GM12873 (cell line): ENCODE results near the gene TLK1.

Source experiments
- TF ChIP-seq, protein P1 (sequence below): IDR thresholded peaks from 2 replicates; pipeline ENCODE4 v1.5.1; 2012; ENCODE audit warnings: low read depth, mild to moderate bottlenecking, moderate library complexity, low read length, control low read depth; ENCODE audit not compliant: insufficient read depth; ENCODE audit errors: missing control alignments

TLK1 gene

GRCh38 chr2:171107803-171108202 is 52.9 kb downstream of the TLK1 start:
- TF ChIP-seq, protein P1, sequence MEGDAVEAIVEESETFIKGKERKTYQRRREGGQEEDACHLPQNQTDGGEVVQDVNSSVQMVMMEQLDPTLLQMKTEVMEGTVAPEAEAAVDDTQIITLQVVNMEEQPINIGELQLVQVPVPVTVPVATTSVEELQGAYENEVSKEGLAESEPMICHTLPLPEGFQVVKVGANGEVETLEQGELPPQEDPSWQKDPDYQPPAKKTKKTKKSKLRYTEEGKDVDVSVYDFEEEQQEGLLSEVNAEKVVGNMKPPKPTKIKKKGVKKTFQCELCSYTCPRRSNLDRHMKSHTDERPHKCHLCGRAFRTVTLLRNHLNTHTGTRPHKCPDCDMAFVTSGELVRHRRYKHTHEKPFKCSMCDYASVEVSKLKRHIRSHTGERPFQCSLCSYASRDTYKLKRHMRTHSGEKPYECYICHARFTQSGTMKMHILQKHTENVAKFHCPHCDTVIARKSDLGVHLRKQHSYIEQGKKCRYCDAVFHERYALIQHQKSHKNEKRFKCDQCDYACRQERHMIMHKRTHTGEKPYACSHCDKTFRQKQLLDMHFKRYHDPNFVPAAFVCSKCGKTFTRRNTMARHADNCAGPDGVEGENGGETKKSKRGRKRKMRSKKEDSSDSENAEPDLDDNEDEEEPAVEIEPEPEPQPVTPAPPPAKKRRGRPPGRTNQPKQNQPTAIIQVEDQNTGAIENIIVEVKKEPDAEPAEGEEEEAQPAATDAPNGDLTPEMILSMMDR = no peak

GRCh38 chr2:171104379-171104778 is 56.3 kb downstream of the TLK1 start:
- TF ChIP-seq, protein P1 = no peak

DNA sequence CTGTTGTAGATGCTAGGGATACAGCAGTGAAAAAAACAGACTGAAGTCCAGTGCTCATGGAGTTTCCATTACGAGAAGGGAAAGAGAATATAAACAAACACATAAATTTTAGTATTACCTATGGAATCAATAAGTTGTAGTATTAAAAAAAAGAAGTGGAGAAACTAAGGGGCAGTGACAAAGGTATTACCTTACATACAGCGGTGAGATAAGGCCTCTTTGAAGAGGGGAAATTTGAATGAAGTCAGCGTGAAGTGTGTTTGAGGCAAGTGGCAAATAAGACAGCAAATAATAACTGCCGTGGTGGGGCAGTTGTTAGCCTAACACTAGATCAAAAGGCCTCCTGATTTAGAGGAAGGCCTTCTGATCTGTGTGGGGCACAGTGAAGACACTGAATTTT is 57.9 kb downstream of the TLK1 start:
- TF ChIP-seq, protein P1 = no peak

DNA sequence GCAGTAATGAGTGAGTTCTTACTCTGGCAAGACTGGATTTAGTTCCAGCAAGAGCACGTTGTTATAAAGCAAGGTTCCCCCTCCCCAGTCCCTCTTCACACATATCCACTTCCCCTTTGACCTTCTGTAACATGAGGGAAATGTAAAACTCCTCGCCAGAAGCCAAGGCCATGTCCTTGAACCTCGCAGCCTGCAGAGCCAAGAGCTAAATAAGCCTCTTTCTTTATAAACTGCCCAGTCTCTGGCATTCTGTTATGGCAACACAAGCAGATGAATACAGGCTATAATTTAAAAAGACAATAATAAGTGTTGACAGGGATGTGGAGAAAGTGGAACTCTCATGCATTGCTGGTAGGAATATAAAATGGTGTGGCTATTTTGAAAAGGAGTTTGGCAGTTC is 60.3 kb downstream of the TLK1 start:
- TF ChIP-seq, protein P1 = no peak

DNA sequence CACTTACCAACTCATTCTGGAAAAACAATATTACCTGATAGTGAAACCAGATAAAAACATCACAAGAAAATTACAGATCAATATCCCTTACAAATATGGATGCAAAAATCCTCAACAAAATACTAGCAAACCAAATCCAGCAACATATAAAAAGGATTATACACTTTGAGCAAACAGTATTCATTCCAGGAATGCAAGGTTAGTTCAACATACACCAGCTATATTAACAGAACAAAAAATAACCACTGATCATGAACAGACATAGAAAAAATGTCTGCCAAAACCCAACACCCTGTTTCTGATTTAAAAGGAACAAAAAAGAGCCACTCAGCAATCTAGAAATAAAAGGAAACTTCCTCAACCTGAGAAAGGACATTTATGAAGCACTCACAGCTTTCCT is 62.1 kb downstream of the TLK1 start:
- TF ChIP-seq, protein P1 = no peak

- TF ChIP-seq, protein P1 = no peak
Observed at GRCh38 chr2:171095014-171095582, 65.6 kb downstream of the TLK1 start.

DNA sequence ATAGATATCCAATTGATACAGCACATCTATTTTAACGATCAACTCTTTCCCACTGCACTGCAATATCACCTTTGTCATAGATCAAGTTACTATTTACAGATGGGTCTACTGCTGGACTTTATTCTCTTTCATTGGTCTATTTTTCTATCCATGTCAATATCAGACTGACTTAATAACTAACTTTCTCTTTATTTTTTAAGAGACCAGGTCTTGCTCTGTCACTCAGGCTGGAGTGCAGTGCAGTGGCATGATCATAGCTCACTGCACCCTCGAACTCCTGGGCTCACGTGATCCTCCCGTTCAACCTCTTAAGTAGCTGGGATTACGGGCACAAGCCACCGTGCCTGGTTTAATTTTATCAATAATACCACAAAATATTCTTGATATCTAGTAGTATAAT is 71.2 kb downstream of the TLK1 start:
- TF ChIP-seq, protein P1 = no peak
